ENCODE data around the gene ACTR1A.

The ACTR1A gene

DNA sequence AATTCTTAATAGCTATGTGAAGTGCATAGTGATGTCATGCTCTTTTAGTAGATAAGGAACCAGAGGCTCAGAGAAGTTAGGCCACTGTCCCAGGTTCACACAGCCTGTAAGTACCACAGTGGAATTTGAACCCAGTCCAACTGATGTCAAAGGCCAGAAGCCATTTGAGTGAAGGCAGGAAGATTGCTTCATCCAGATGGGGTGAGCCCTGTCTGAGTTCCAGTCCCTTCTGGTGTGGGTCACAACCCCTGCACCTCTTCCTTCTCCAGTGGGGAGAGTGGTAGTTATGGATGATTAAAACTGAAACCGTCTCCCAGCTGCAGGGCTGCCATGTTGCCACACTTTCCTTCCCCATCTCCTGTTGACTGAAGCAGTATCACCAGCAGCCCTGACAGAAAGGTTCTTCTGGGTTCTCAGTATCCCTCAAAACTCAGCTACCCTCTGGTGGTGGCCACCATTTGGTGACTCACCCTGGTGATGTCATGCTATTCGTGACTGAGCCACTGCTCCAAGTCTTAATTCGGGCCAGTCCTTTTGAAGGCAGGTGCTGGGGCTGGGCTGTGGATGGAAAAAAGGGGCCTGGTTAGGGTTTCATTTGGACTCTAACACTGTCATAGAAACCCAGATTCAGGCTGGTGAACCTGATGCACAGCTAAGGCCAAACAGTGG, 49.7 kb downstream of the ACTR1A start:
- peak; percentile 61 for DNase-seq

DNA sequence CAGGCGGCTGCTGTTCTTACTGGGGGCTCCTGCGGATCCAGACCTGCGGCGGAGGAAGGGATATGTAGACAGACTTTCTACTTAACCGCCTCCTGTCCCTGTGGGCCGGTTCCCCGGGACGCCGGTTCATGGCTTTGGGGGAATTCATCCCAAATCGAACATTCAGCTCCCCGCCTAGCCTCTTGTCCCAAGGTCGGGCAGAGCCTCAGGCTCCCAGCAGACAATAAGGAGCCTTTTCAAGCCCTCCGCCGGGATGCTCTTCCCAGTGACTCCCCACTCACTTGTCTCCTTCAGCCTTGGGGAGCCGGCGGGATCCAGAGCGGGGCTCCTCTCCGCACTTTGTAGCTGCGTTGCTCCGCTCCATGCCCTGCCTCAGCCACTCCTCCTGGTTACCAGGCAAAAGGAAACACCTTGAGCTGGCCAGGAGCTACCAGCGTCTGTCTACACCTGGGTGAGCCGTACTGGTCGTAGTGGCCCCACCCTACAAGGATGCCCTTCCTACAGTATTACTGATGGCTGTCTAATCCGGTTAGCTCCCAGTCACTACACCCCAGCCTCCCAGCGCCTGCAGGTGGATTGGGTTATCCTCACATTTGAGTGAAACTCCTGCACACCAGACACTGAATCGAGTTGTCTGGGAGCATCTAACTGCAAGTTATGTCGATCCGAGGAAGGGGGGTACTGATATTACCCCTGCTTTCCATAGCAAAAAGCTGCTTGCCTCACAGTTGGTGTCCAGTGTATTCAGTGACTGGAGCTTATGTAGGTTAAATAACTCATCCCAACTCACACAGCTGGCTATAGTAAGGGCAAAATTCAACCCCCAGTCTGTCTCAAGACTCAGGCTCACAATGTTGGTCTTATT, 51.2 kb downstream of the ACTR1A start, which contains the start of gene C10orf95:
TSS of gene C10orf95 (minus strand) at position 439 of the 865 bp plus-strand sequence. CDS start 450 bp downstream, outside the sequence.
- no peak for DNase-seq

DNA sequence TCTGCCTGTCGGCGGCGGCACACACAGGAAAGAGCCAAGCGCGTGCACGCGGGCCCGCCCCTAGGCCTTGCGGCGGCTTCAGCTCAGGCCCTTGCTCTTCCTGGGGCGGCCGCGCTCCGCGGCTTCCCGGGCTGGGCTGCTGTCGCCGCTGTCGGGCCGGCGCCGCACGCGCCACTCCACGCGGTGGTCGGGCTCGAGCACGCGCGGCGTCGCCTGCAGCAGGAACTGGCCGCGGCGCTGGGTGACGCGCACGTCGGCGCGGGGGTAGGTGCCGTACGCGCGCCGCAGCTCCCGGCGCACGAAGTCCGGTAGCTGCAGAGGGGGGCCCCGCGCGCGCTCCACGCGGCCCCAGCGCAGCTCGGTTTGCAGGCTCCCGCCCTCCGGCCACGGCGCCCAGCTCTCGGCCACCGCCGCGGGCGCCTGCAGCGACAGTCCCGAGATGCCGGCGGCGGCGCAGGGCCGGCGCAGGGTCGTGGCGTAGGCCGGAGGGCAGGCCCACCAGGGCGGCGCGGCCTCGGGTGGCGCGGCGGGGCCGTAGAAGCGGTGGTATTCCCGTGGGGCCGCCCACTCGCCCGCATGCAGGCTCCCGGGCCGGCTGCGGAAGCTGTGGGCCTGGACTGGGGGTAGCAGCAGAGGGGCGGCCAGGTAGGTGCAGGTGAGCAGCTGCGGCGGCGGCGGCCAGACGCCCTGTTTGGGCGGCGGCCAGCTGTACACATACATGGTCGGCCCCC, 52.0 kb downstream of the ACTR1A start:
- DNase-seq = peak; percentile 84

DNA sequence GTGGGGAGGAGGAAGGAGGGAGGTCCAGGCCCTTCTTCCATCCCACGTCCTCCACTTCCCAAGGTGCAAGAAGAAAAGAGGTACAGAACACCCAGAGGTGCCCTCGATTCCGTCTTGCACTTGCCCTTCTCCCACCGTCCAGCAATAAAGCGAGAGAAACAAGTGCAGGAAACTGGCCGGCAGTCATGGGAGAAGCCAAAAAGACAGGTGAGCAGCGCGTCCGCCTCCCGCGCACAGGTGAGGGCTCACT, 52.5 kb downstream of the ACTR1A start:
- DNase-seq = no peak

- peak; percentile 27 for DNase-seq
These were observed 53.0 kb downstream of the ACTR1A start for GRCh38 chr10:102449321-102450123.

DNA sequence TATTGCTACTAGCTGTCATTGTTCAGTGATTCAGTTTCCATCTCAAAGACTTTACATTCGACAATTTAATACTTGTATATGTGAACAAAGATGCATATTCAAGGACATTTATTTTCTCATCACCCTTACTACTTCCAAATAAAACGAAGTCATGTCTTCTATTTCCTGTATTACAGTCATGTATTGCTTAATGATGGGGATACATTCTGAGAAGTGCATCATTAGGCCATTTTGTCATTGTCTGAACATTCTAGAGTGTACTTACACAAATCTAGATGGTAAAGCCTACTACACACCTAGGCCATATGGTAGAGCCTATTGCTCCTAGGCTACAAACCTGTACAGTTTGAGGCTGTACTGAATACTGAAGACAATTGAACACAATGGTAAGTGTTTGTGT, 57.7 kb downstream of the ACTR1A start:
- no peak for DNase-seq

- DNase-seq = no peak
These were observed 64.1 kb downstream of the ACTR1A start for GRCh38 chr10:102438374-102438773.

GRCh38 chr10:102437515-102437914, 65.0 kb downstream of the ACTR1A start:
- no peak for DNase-seq

DNA sequence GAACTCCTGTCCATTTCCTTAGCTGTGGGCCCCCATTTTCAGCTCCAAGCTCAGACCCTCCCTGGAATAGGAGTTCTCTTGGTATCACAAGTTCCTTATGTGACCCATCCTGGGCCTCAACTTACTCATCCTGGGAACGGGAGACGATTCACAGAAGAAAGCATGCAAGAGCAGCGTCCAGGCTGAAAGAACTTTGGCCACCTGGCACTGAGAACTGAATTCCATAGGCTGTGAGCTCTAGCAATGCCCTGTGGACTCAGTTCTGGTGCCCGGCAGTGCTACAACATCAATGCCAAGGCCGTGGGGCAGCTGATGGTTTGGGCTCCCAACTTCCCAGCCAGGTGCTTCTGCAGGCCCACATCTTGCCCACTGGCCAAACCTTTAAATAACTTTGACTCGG, 66.2 kb downstream of the ACTR1A start:
- no peak for DNase-seq

DNA sequence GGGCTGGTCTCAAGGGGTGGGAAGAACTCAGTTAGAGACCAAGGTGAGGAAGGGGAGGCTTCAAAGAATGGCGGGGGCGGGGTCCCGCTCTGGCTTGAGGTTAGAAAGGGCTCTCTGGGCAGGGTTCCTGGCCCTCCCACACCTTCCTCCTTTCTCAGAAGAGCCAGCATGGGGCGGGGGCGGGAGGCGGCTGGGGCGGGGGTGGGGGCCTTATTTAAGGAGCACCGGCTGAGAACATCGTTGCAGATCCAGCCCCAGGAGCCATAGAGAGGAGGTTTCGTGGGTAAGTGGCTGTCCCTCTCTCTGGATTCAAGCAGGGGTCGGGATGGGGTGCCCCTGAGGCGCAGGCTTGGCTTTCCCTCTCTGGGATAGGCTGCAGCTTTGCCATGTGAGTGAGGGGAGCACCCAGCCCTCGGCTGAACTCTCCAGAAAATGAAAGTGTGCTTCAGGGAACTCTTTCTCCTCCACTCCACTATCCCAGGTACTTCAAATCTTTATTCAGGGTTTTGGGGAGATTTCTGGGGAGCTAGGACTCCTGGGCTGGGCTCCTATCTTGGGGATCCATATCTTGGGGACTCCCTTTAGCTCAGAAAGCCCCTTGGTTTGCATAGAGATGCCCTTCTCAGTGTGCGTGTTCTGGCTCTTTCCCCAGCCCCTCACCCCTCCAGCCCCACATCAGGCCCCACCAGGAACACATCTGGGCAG, 66.8 kb downstream of the ACTR1A start:
- no peak for DNase-seq

- DNase-seq = no peak
These were observed 67.4 kb downstream of the ACTR1A start for GRCh38 chr10:102435133-102435497.

GRCh38 chr10:102434394-102435132, 67.9 kb downstream of the ACTR1A start:
- peak; percentile 45 for DNase-seq

DNA sequence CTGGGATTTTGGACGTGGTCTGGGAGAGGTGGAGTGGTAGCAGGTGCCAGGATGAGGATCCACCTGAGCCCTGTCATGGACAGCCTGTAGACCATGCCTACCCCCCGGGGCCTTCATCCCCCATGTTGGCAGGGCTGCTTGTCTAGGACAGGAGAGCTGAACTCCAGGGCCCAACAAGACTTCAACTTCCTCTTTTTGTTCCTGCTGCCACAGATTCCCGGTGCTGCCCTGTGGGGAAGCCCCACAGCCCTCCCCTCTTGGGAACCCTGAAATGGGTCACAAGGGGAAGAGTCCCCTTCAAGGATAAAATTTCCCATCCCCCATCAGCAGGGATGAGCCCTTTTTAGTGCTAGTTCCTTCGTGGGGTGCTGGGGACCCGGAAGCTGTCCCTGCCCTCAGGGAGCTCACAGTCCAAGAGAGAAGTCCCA, 68.9 kb downstream of the ACTR1A start:
- no peak for DNase-seq

DNA sequence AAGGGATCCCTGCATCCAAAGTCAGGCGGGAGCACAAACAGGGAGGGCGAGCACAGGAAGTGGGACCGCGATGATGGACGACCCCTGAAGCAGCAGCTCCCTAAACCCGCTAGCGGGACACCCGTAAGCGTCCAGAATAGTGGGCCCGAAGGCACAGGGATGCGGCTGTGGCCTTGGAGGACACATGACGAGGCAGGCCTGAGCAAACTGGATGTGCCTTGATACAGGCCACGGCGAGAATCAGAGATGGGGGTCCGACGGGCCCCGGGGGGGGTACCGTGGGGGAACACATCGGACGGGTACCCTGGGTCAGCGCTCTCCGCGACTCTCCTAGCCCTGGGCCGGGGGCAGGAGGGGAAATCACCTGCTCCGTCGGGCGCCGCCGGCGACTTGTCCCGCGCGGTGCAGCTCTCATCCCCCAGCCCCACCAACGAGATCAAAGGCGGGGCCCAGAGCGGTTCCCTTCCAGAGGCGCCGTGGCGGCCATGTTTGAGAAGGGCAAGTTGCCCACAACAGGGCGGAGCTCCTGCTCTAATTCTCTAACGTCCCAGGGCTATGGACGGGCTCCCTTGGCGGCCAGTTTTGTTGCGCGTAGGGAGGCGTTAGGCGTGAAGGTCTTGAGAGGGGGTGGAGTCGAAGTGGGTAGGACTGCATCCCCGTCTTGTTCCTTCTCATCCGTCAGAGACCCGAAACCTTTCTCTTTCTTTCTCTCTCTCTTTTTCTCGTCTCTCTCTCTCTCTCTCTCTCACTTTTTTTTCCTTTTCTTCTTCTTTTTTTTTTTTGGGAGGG, 70.2 kb downstream of the ACTR1A start, which contains the start of gene CUEDC2:
TSS of gene CUEDC2 (minus strand) at position 413 of the 789 bp plus-strand sequence. CDS start 7,386 bp downstream, outside the sequence.
- DNase-seq = peak; percentile 98

DNA sequence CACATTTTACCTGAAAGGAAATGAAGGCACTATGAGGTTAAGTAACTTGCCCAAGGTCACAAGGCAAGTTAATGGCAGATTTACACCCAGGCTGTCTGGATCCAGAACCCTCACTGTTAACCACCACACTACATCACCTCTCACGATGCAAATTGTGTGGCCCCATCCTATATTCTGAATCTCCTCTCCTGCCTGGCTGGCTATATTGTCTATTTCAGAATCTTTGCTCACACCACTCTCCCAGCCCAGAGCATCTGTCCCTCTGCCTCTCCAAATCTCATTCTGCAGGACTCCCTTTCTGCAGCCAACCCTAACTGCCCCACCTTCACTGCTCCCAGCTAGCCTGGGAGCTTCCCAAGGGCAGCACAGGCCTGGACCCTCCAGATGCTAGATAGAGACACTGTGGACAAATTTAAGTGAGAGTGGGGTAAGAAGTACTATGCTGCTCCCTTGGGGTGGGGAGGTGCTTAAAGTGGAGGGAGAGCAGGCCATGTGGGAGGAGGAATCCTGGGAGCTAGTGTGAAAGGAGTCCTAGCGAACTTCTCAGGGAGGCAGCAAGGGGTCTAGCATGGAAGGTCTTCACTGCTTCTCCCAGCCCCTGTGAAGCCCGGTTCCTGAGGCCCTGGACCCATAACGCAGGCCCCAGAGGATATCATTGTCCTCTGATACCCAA, 70.9 kb downstream of the ACTR1A start:
- DNase-seq = no peak

DNA sequence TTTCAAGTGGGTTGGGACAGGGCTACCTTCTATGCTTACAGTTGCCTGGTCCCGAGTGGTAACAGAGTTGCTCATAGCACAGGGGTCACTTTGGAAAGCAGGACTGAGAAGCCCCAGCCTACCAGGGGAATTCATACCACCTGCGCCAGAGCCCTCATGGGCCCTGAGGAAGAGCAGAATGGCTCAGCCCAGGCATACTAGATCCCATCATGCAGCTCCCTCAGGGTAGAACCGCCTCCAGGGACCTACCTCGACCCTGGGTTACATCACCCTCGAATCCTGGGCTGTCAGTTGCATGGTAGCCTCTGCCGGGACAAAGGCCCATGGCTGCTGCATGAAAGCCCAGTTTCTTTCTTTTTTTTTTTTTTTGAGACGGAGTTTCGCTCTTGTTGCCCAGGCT, 73.0 kb downstream of the ACTR1A start:
- no peak for DNase-seq

Data from fibroblast of skin of scalp (primary cell).